HepG2 (cell line): Measurements from ENCODE around the gene IFNAR1. TPM values are rescaled to one million over a fixed set of nuclear protein-coding genes. Genes with fewer than 3 reads are reported as not detected.

Source experiments
- ATAC-seq: fragments of 200-7000 bp; cut with Tn5 transposase; 3 replicates; pipeline ENCODE4 v1.9.1; 2020; ENCODE audit warnings: mild to moderate bottlenecking, moderate library complexity
- BruUV-seq: library from RNA; stranded (reverse); fragments of 400-500 nt; replicated peaks from 2 replicates; lab custom pipeline; 2021; lab: Mats Ljungman, UMichigan
- CTCF ChIA-PET: fragments of 300-600 bp; formaldehyde crosslinking; extraction: SDS; loops from one replicate; lab custom pipeline; 2021; ENCODE audit warnings: low total read pairs, inconsistent platforms, low intra/inter-chr PET ratio; lab: Yijun Ruan, JAX
- POLR2A ChIA-PET: fragments of 350-600 bp; sonication (Branson Sonifier 250); formaldehyde crosslinking; loops from one replicate; lab custom pipeline; 2020; ENCODE audit warnings: antibody characterized with exemption, inconsistent platforms; lab: Yijun Ruan, JAX
- DNase-seq: peaks from one replicate; pipeline ENCODE4 v3.0.0-alpha.2; 2015; ENCODE audit warnings: low spot score
- FAIRE-seq: peaks from 3 replicates; lab custom pipeline; 2011; peaks lifted over from hg19 to GRCh38; lab: Jason Lieb, UNC
- H2AFZ ChIP-seq: one replicate; pipeline ENCODE4 v1.6.1; 2011; ENCODE audit warnings: low read length, inconsistent platforms
- H3K27ac ChIP-seq: fragments of 300-600 bp; 3 replicates; pipeline ENCODE4 v1.8.0; 2011; ENCODE audit warnings: mixed run types, mild to moderate bottlenecking, mixed read lengths, low read length, inconsistent platforms; ENCODE audit not compliant: insufficient read depth; ENCODE audit errors: extremely low read length
- H3K27me3 ChIP-seq, 2 experiments: fragments of 200-600 bp in 1 of 2; 2 replicates in 1 of 2; 3 replicates in 1 of 2; pipeline versions ENCODE4 v1.6.0 to v1.8.0; 2011; ENCODE audit warnings: low read length in 2 of 2, mild to moderate bottlenecking in 2 of 2, moderate library complexity in 2 of 2, inconsistent platforms in 1 of 2; ENCODE audit not compliant: insufficient read depth in 2 of 2, control insufficient read depth in 1 of 2
- H3K36me3 ChIP-seq, 2 experiments: fragments of 200-600 bp in 1 of 2; replicated peaks in 1 of 2; 2 replicates in 1 of 2; 3 replicates in 1 of 2; pipeline versions ENCODE4 v1.5.1 to v1.8.0; 2011; ENCODE audit warnings: low read length in 2 of 2, inconsistent platforms in 1 of 2; ENCODE audit not compliant: insufficient read depth in 2 of 2, control insufficient read depth in 1 of 2
- H3K4me1 ChIP-seq: 2 replicates; pipeline ENCODE4 v1.5.1; 2012; ENCODE audit warnings: low read length, inconsistent platforms; ENCODE audit not compliant: insufficient read depth
- H3K4me2 ChIP-seq: 2 replicates; pipeline ENCODE4 v1.6.0; 2011; ENCODE audit warnings: low read depth, low read length, inconsistent platforms
- H3K4me3 ChIP-seq, 3 experiments: fragments of 200-600 bp in 1 of 3; sonication (generic), shearing (Covaris generic) in 1 of 3; replicated peaks in 1 of 3; 2 replicates each; pipeline ENCODE4 v1.5.1; 2011 to 2016; ENCODE audit warnings: low read length in 3 of 3, inconsistent platforms in 2 of 3, low read depth in 2 of 3, mild to moderate bottlenecking in 2 of 3, control low read depth in 1 of 3, mixed read lengths in 1 of 3; ENCODE audit not compliant: insufficient read depth in 1 of 3
- H3K79me2 ChIP-seq: one replicate; pipeline ENCODE4 v1.6.1; 2011; ENCODE audit warnings: low read length, inconsistent platforms; ENCODE audit not compliant: insufficient read depth
- H3K9ac ChIP-seq: 2 replicates; pipeline ENCODE4 v1.6.0; 2011; ENCODE audit warnings: mild to moderate bottlenecking, low read depth, low read length, inconsistent platforms; ENCODE audit not compliant: insufficient read depth
- H3K9me3 ChIP-seq: 2 replicates; pipeline ENCODE4 v1.5.1; 2012; ENCODE audit warnings: mild to moderate bottlenecking, low read length
- H4K20me1 ChIP-seq: 2 replicates; pipeline ENCODE4 v1.6.0; 2011; ENCODE audit warnings: inconsistent platforms, mild to moderate bottlenecking, low read length, moderate library complexity; ENCODE audit not compliant: insufficient read depth
- CC2D1A ChIP-seq: sonication (generic); formaldehyde crosslinking; IDR thresholded peaks from 2 replicates; pipeline ENCODE4 v1.8.1; 2023; ENCODE audit warnings: mild to moderate bottlenecking, missing genetic modification reagents
- ESRRA ChIP-seq: sonication (generic); formaldehyde crosslinking; IDR thresholded peaks from 2 replicates; pipeline ENCODE4 v1.5.1; 2020; ENCODE audit warnings: mild to moderate bottlenecking, low read depth, missing genetic modification reagents
- GMEB1 ChIP-seq: sonication (generic); formaldehyde crosslinking; IDR thresholded peaks from 2 replicates; pipeline ENCODE4 v1.5.1; 2020; ENCODE audit warnings: missing genetic modification reagents, mild to moderate bottlenecking, borderline replicate concordance
- JUNB ChIP-seq: sonication (generic); formaldehyde crosslinking; IDR thresholded peaks from 2 replicates; pipeline ENCODE4 v1.8.0; 2022; ENCODE audit warnings: missing genetic modification reagents, mild to moderate bottlenecking, borderline replicate concordance
- ONECUT2 ChIP-seq: sonication (generic); formaldehyde crosslinking; IDR thresholded peaks from 2 replicates; pipeline ENCODE4 v1.4.0; 2020; ENCODE audit warnings: missing genetic modification reagents
- SNRNP70 ChIP-seq: fragments of 200-400 bp; formaldehyde crosslinking; IDR thresholded peaks from 2 replicates; pipeline ENCODE4 v1.6.1; 2017; ENCODE audit warnings: mild to moderate bottlenecking, low read depth, low read length, moderate library complexity
- THAP8 ChIP-seq: sonication (generic); formaldehyde crosslinking; IDR thresholded peaks from 2 replicates; pipeline ENCODE4 v1.5.1; 2020; ENCODE audit warnings: missing genetic modification reagents, mild to moderate bottlenecking, borderline replicate concordance
- ZNF276 ChIP-seq: sonication (generic); formaldehyde crosslinking; IDR thresholded peaks from 2 replicates; pipeline ENCODE4 v1.4.0; 2020; ENCODE audit warnings: mild to moderate bottlenecking, low read depth, missing genetic modification reagents
- ZNF788 ChIP-seq: sonication (generic); formaldehyde crosslinking; IDR thresholded peaks from 2 replicates; pipeline ENCODE4 v1.5.0; 2020; ENCODE audit warnings: mild to moderate bottlenecking, missing genetic modification reagents, borderline replicate concordance
- ZSCAN29 ChIP-seq: sonication (generic); formaldehyde crosslinking; conservative IDR thresholded peaks from 2 replicates; pipeline ENCODE4 v1.4.0; 2020; ENCODE audit warnings: mild to moderate bottlenecking, missing genetic modification reagents
- WGBS: methylation state at CpG from one replicate; pipeline ENCODE4 v1.1.6; 2017; ENCODE audit warnings: low lambda C conversion rate; 5-methylcytosine and 5-hydroxymethylcytosine counted together
- in situ Hi-C: cut with HindIII; loops from 2 replicates; pipeline ENCODE4 v1.10.0; 2017; ENCODE audit warnings: low pct_unique_long_range_greater_than_20kb; ENCODE audit not compliant: extremely low pct_ligation_motif_present
- intact Hi-C: fragments of 100-400 bp; cut with micrococcal nuclease; formaldehyde crosslinking; loops from one replicate; pipeline ENCODE4 v1.10.0; 2022; ENCODE audit not compliant: unreplicated experiment
- polyA plus RNA-seq, 8 experiments: library from polyadenylated mRNA; depleted of rRNA in 3 of 8; stranded (reverse) in 7 of 8; unstranded in 1 of 8; fragments of >200 nt; fragmentation: Illumina TruSeq in 4 of 8; extraction: Trizol in 4 of 8; gene quantifications; 2 replicates each; pipeline versions ENCODE4 v1.2.1 to v1.2.3, GENCODE V29; 2011 to 2016; ENCODE audit warnings: low read depth in 4 of 8, missing spikeins in 1 of 8, mixed read lengths in 1 of 8; ENCODE audit not compliant: insufficient read depth in 1 of 8
- total RNA-seq, 5 experiments: library from RNA; depleted of rRNA; stranded (reverse); fragments of >200 nt; fragmentation: Illumina TruSeq; extraction: Trizol; gene quantifications; 2 replicates each; pipeline ENCODE4 v1.2.3, GENCODE V29; 2016; ENCODE audit warnings: low read depth in 1 of 5

IFNAR1 gene
- total and polyA plus RNA-seq, 2 of the 13 experiments (the other 11 are each of a cell fraction or from before 2014, with no cell fraction given) = 6.7 to 9.3 TPM

- no peak for TF ChIP-seq ESRRA (CRISPR knock-in tag)
- TF ChIP-seq ZSCAN29 (CRISPR knock-in tag) = no peak
- TF ChIP-seq ONECUT2 (CRISPR knock-in tag) = no peak
- no peak for TF ChIP-seq ZNF276 (CRISPR knock-in tag)
- TF ChIP-seq SNRNP70 = no peak
- TF ChIP-seq THAP8 (CRISPR knock-in tag) = no peak
These were observed 65.7 kb downstream of the IFNAR1 start (continued) for GRCh38 chr21:33390479-33390878.

DNA sequence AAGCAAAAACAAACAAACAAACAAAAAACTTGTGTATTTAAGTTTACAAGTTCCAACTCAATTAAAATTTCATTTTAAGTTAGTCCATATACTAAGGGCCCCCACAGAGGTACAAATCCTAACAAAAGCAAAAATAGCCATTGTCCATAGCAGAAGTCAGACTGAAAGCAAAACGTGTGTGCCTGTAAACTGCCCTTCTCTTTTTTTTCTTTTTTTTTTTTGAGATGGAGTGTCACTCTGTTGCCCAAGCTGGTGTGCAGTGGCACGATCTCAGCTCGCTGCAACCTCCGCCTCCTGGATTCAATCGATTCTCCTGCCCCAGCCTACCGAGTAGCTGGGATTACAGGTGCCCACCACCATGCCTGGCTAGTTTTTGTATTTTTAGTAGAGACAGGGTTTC lies 66.9 kb downstream of the IFNAR1 start:
- POLR2A ChIA-PET = no interaction called here
- Histone ChIP-seq H3K79me2 (no peaks in the 10 kb centered on the region), H4K20me1 (no peaks in the 10 kb centered on the region), H2AFZ (no peak overlapping the region)
- TF ChIP-seq GMEB1 (CRISPR knock-in tag) (no peak), CC2D1A (CRISPR knock-in tag) (no peak), ZNF788 (CRISPR knock-in tag) (no peak), JUNB (CRISPR knock-in tag) (no peak)
- TF ChIP-seq, all 625 proteins: peak for 0
- no peak for FAIRE-seq
- no peak overlapping the region for H3K4me3 ChIP-seq
- no TSS peak for BruUV-seq
- WGBS = 63% methylated on average over 6 of the region's 6 CpGs
- H3K36me3 ChIP-seq = no peaks in the 10 kb centered on the region
- H3K27ac ChIP-seq = no peak overlapping the region
- no peak overlapping the region for H3K9ac ChIP-seq
- H3K27me3 ChIP-seq = no peaks in the 10 kb centered on the region
- intact Hi-C loops = no loop called here
- CTCF ChIA-PET = no interaction called here
- in situ Hi-C loops = no loop called here
- no peak for DNase-seq
- no peak overlapping the region for H3K4me2 ChIP-seq
- peaks cover 41% of the 10 kb centered on the region for H3K4me1 ChIP-seq
- H3K9me3 ChIP-seq = no peaks in the 10 kb centered on the region
- no peak for ATAC-seq
